Mucosa of rectum (tissue), 2 donors: ENCODE measurements around the gene PLEKHA5.
"Not testable (repeated sequence)": the region's sequence is repeated elsewhere in the genome, so short reads cannot be mapped to it uniquely, and the experiment has no call there.

Source experiments
- H3K27ac ChIP-seq, 2 donors: one replicate each; pipeline ENCODE4 v1.7.0; 2013; ENCODE audit warnings: inconsistent platforms in 2 of 2, low read depth in 2 of 2, low read length in 2 of 2
- H3K27me3 ChIP-seq, 2 donors: one replicate each; pipeline ENCODE4 v1.7.0; 2013; ENCODE audit warnings: low read length in 2 of 2; ENCODE audit not compliant: control insufficient read depth in 2 of 2, insufficient read depth in 2 of 2
- H3K36me3 ChIP-seq, 2 donors: one replicate each; pipeline ENCODE4 v1.7.0; 2013; ENCODE audit warnings: low read length in 2 of 2; ENCODE audit not compliant: control insufficient read depth in 2 of 2, insufficient read depth in 2 of 2
- H3K4me1 ChIP-seq, 2 donors: one replicate each; pipeline ENCODE4 v1.7.0; 2013; ENCODE audit warnings: low read length in 2 of 2, mild to moderate bottlenecking in 1 of 2; ENCODE audit not compliant: control insufficient read depth in 2 of 2, insufficient read depth in 2 of 2
- H3K4me3 ChIP-seq, 2 donors: one replicate each; pipeline ENCODE4 v1.7.0; 2013; ENCODE audit warnings: low read length in 2 of 2
- H3K9ac ChIP-seq, 2 donors: one replicate each; pipeline ENCODE4 v1.7.0; 2013; ENCODE audit warnings: low read length in 2 of 2, low read depth in 1 of 2, mild to moderate bottlenecking in 1 of 2
- H3K9me3 ChIP-seq, 2 donors: one replicate each; pipeline ENCODE4 v1.7.0; 2013; ENCODE audit warnings: low read length in 2 of 2; ENCODE audit not compliant: control insufficient read depth in 2 of 2
- donor health status: healthy.
- donor health status: Normal muscosa, but diverticular disease.

The PLEKHA5 gene, protein sequence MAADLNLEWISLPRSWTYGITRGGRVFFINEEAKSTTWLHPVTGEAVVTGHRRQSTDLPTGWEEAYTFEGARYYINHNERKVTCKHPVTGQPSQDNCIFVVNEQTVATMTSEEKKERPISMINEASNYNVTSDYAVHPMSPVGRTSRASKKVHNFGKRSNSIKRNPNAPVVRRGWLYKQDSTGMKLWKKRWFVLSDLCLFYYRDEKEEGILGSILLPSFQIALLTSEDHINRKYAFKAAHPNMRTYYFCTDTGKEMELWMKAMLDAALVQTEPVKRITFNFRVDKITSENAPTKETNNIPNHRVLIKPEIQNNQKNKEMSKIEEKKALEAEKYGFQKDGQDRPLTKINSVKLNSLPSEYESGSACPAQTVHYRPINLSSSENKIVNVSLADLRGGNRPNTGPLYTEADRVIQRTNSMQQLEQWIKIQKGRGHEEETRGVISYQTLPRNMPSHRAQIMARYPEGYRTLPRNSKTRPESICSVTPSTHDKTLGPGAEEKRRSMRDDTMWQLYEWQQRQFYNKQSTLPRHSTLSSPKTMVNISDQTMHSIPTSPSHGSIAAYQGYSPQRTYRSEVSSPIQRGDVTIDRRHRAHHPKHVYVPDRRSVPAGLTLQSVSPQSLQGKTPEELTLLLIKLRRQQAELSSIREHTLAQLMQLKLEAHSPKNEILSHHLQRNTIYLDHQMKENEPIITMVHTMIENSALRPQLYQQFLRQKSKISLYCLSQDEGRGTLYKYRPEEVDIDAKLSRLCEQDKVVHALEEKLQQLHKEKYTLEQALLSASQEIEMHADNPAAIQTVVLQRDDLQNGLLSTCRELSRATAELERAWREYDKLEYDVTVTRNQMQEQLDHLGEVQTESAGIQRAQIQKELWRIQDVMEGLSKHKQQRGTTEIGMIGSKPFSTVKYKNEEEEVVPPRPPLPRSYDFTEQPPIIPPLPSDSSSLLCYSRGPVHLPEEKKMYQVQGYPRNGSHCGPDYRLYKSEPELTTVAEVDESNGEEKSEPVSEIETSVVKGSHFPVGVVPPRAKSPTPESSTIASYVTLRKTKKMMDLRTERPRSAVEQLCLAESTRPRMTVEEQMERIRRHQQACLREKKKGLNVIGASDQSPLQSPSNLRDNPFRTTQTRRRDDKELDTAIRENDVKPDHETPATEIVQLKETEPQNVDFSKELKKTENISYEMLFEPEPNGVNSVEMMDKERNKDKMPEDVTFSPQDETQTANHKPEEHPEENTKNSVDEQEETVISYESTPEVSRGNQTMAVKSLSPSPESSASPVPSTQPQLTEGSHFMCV

DNA sequence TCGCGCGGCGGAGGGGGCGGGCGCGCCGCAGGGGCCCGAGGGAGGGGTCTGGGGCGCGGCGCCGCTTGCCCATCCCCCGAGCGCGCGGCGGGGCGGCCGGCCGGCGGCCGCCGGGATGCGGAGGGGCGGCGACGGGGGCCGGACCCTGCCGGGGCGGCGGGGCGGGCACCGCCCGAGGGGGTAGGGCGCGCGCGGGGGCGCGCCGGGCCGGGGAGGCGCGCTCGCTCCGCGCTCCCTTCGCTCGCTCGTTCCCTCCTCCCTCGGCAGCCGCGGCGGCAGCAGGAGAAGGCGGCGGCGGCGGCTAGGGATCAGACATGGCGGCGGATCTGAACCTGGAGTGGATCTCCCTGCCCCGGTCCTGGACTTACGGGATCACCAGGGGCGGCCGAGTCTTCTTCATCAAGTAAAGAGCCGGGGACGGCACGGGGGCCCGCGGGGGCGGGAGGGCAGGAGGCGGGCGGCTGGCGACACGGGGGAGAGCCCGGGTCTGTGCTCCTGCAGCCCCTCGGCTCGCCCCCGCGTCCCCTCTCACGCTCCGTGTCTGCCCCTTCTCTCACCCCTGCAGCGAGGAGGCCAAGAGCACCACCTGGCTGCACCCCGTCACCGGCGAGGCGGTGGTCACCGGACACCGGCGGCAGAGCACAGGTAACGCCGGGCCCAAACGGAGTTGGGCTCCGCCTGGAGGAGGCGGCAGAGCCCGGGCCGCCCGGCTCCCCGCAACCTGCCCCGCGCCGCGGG is at the start of gene PLEKHA5:
PLEKHA5 (plus strand) TSS at position 248 of the 738 bp plus-strand sequence; CDS start at position 315, 67 bp downstream.
- H3K27ac ChIP-seq = peak within 1 kb of the TSS; percentile 82 to 83
- peak within 1 kb of the TSS; percentile 87 to 90 for H3K4me3 ChIP-seq
- peaks cover 0 to 13% of the 10 kb centered on the region in 2 donors for H3K4me1 ChIP-seq
- H3K27me3 ChIP-seq = no peaks in the 10 kb centered on the region
- H3K9ac ChIP-seq = peak within 1 kb of the TSS; percentile 83 to 88
- no peaks in the 10 kb centered on the region for H3K36me3 ChIP-seq
- no peaks in the 10 kb centered on the region for H3K9me3 ChIP-seq

DNA sequence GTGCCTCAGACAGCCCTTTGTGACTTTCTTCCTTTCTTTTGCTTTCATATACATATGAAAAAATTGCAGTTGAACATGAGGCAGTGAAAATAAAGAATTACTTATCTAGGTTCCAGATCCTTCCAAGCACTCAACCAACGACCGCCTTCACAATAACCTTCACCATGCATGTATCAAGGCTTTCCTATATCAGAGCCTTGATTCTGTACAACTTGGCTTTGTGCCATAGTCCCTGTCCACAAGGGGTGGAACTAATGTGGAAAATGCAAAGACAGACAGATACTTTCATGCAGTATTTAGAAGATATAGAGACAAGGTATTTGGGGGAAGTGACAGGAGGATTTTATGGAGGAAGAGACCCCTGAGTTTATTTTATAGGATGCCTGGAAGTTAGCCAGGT is 48.6 kb upstream of the PLEKHA5 start:
- Histone ChIP-seq H3K9me3 (no peaks in the 10 kb centered on the region), H3K9ac (no peak overlapping the region), H3K27me3 (no peaks in the 10 kb centered on the region), H3K36me3 (no peaks in the 10 kb centered on the region), H3K4me1 (no peaks in the 10 kb centered on the region), H3K27ac (no peak overlapping the region), H3K4me3 (no peak overlapping the region)

GRCh38 chr12:19082365-19082911 is 47.1 kb upstream of the PLEKHA5 start:
- Histone ChIP-seq H3K4me1 (no peaks in the 10 kb centered on the region), H3K4me3 (no peak overlapping the region), H3K27ac (no peak overlapping the region), H3K9me3 (no peaks in the 10 kb centered on the region), H3K27me3 (no peaks in the 10 kb centered on the region), H3K36me3 (no peaks in the 10 kb centered on the region), H3K9ac (no peak overlapping the region)

- Histone ChIP-seq H3K27ac (no peak overlapping the region), H3K4me3 (no peak overlapping the region), H3K27me3 (no peaks in the 10 kb centered on the region), H3K36me3 (no peaks in the 10 kb centered on the region), H3K9ac (no peak overlapping the region), H3K4me1 (no peaks in the 10 kb centered on the region), H3K9me3 (no peaks in the 10 kb centered on the region)
These were observed 45.0 kb upstream of the PLEKHA5 start for GRCh38 chr12:19084547-19084946.

- H3K27me3 ChIP-seq = no peaks in the 10 kb centered on the region
- H3K4me1 ChIP-seq = no peaks in the 10 kb centered on the region
- no peak overlapping the region for H3K27ac ChIP-seq
- no peak overlapping the region for H3K9ac ChIP-seq
- H3K9me3 ChIP-seq = no peaks in the 10 kb centered on the region
- no peak overlapping the region for H3K4me3 ChIP-seq
- H3K36me3 ChIP-seq = no peaks in the 10 kb centered on the region
These were observed 44.4 kb upstream of the PLEKHA5 start for GRCh38 chr12:19085090-19085489.

GRCh38 chr12:19088606-19089005 is 40.9 kb upstream of the PLEKHA5 start:
- H3K9ac ChIP-seq = no peak overlapping the region
- H3K27ac ChIP-seq = no peak overlapping the region
- H3K4me3 ChIP-seq = no peak overlapping the region
- H3K4me1 ChIP-seq = no peaks in the 10 kb centered on the region
- no peaks in the 10 kb centered on the region for H3K36me3 ChIP-seq
- H3K9me3 ChIP-seq = no peaks in the 10 kb centered on the region
- no peaks in the 10 kb centered on the region for H3K27me3 ChIP-seq

GRCh38 chr12:19092482-19092881 is 37.1 kb upstream of the PLEKHA5 start:
- H3K27me3 ChIP-seq, H3K4me1 ChIP-seq, H3K27ac ChIP-seq, H3K4me3 ChIP-seq, H3K36me3 ChIP-seq, H3K9me3 ChIP-seq, H3K9ac ChIP-seq: not testable (repeated sequence)

GRCh38 chr12:19093218-19093617 is 36.3 kb upstream of the PLEKHA5 start:
- H3K27ac ChIP-seq = no peak overlapping the region
- peaks cover 0 to 6% of the 10 kb centered on the region in 2 donors for H3K4me1 ChIP-seq
- H3K9ac ChIP-seq = no peak overlapping the region
- no peak overlapping the region for H3K4me3 ChIP-seq
- no peaks in the 10 kb centered on the region for H3K27me3 ChIP-seq
- no peaks in the 10 kb centered on the region for H3K36me3 ChIP-seq
- H3K9me3 ChIP-seq = no peaks in the 10 kb centered on the region

GRCh38 chr12:19095331-19095730 is 34.2 kb upstream of the PLEKHA5 start:
- H3K4me1 ChIP-seq = peaks cover 0 to 6% of the 10 kb centered on the region in 2 donors
- no peaks in the 10 kb centered on the region for H3K36me3 ChIP-seq
- no peaks in the 10 kb centered on the region for H3K27me3 ChIP-seq
- no peak overlapping the region for H3K9ac ChIP-seq
- H3K4me3 ChIP-seq = no peak overlapping the region
- no peak overlapping the region for H3K27ac ChIP-seq
- H3K9me3 ChIP-seq = no peaks in the 10 kb centered on the region
